T-helper 1 cell (primary cell): ENCODE data around the gene ADGRD1.
"Not testable (repeated sequence)": the region's sequence is repeated elsewhere in the genome, so short reads cannot be mapped to it uniquely, and the experiment has no call there.

Experiments
- DNase-seq, 5 donors: peaks; one replicate each; pipeline ENCODE4 v3.0.0-alpha.2; 2012 to 2020

ADGRD1 gene

DNA sequence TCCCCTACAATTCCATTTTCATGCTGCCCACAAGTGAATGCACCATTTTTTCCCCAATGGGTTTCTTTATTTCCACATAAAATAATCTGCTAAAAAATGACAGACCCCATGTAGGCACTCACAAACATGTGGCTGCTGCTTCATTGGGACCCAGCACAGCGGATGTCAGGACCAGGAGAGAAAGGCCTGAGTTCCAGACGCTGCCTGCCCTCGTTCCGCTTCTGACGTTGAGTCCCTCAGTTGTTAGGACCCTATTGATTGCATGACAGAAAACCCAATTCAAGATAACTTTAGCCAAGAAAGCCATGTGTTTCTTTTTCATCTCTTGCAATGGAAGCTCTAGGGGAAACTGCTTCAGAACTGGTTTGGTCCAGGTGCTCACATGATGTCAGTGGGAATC, 34.6 kb downstream of the ADGRD1 start:
- DNase-seq = no peak

- DNase-seq = no peak
Measured at GRCh38 chr12:130988751-130989150, 35.0 kb downstream of the ADGRD1 start.

- DNase-seq = no peak
Measured at GRCh38 chr12:130989391-130989790, 35.7 kb downstream of the ADGRD1 start.

GRCh38 chr12:130990034-130990433, 36.3 kb downstream of the ADGRD1 start:
- DNase-seq = no peak

DNA sequence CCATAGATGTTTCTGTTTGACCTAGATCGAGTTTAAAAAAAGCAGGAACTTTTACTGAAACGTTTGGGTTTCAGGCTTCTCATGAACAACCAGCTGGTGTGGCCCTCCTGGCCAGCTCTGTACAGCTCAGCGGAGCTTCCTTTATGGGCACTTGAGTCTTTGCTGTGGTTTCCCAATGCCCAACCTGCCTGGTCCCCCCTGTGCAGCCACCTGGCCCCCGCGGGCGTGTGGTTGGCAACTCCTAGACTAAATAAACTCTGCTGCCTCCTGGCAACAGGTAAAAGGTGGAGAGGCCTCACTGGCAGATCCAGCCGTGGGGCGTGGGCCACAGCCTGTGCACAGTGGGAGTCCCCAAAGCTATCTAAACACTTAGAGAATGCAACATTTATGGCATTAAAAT, 38.7 kb downstream of the ADGRD1 start:
- DNase-seq = no peak

- DNase-seq = no peak
Measured at GRCh38 chr12:130992979-130993538, 39.4 kb downstream of the ADGRD1 start.

DNA sequence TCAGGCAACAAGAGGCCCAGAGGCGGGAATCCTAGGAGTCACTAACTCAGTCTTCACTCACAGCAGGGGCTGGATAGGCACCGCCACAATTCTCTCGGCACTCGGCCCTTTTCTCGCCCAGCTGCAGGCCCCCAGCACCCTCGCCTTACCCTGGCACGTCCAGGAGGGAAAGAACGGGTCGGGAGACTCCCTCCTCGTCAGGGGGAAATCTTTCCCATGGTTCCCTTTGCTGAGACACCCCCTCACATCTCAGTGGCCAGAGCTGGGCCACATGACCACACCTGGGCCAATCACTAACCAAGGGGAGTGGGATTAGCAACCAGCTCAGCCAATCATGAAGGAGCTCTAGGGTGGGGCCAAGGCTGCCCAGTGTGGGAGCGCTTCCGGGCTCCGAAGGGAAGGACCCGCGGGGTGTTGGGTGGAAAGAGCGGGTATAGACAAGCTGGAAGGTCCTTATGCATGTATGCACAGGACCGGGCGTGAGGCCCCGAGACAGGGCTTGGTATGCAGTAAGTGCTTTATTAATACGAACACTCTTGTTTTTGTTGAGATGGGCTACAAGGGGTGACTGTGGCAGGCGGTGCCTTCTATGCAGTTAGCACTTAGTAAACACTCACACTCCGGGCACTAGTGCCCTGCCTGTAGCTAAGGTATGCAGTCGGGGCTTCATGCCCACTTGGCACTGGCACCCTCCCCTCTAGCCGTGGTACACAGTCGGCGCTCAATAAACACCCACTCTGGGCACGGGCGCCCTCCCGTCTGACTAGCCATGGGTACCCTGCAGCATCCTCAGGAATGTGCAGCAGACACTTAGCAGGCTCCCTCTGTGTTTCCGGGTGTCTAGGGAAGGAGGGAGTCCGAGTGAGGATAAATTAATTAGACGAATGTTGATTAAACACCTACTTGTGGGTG, 40.3 kb downstream of the ADGRD1 start:
- no peak for DNase-seq

- no peak for DNase-seq
Measured at GRCh38 chr12:130994821-130995375, 41.2 kb downstream of the ADGRD1 start.

GRCh38 chr12:130995386-130995969, 41.8 kb downstream of the ADGRD1 start:
- DNase-seq = not testable (repeated sequence)

- DNase-seq = no peak
Measured at GRCh38 chr12:130998136-130998535, 44.4 kb downstream of the ADGRD1 start.

- no peak for DNase-seq
Measured at GRCh38 chr12:131000000-131000486, 46.3 kb downstream of the ADGRD1 start.

DNA sequence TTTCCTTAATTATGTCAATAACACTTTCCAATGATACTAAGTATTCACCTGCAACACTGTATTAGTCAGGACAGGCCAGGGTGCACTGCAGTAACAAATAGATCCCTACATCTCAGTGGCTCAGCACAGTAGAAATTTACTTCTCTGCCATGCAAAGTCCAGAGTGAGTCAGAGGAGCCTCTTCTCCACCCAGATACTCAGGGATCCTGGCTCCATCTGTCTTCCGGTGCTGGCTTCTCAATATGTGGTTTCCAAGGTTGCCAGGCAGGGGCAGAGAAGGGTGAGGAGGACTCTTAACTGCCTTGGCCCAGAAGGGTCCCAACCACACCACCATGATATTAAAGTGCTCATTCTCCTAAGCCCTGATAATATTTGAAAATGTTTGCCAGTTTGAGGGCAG, 47.8 kb downstream of the ADGRD1 start:
- DNase-seq = no peak

DNA sequence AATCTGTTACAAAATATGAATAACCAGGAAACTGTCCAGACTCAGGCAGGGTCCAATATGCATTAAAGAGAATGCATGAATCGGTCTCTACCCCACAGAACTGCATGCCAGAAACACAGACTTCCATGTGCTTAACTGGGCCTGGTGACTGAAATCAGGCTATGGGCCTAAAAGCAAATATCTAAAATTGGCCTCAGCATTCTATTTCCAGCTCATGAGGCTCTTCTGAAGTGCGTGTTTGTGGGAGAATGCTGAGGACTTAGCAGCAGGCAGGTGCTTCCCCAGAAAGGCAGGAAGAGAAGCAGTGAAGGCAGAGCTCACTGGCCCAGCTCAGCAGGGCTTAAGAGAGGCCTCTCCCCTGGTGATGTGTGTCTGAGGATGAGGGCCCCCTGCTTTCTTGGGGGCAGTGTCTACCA, 48.5 kb downstream of the ADGRD1 start:
- no peak for DNase-seq

DNA sequence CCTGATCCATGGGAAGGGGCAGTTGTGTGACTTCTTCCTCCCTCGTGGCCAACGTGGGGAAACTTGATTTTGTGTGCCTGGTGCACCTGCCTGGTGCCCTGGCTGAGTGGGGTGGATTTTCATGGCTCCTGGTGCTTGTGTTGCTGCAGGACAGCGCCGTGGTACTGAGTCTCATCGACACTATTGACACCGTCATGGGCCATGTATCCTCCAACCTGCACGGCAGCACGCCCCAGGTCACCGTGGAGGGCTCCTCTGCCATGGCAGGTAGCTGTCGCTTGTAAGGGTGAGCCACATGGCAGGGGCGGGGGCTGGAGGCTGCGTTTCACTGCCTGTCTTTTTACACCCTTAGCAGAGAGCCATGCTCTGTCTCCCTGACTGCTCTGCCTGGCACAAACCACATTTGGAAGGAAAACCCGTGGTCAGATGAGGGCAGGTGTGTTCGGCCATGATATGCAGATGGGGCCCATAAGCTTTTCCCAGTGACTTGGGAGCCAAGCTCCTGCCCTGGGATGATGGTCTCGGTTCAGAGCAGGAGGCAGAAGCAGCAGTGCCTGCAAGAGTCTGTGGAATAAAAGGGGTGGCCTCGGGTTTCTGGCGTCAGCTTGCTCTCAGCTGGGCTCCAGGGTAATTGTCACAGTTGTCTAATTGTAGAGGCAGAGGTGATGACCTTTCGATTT, 49.5 kb downstream of the ADGRD1 start:
- DNase-seq = no peak

- DNase-seq = no peak
Measured at GRCh38 chr12:131003716-131004045, 50.0 kb downstream of the ADGRD1 start.

DNA sequence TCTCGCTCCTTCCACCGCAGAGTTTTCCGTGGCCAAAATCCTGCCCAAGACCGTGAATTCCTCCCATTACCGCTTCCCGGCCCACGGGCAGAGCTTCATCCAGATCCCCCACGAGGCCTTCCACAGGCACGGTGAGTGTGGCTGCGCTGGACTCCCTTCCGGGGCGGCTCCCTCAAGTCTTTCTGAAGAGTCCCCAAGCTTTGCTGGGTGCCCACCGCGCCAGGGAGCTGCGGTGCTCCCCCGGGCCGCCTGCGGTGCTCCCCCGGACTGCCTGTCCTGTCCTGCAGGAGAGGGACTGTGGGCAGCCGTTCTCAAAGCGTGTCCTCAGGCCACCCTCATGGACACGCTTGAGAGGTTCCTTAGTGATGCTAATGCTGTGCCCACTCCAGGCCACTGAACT, 50.5 kb downstream of the ADGRD1 start:
- no peak for DNase-seq

- no peak for DNase-seq
Measured at GRCh38 chr12:131005161-131006035, 51.7 kb downstream of the ADGRD1 start.

GRCh38 chr12:131006036-131006735, 52.5 kb downstream of the ADGRD1 start:
- no peak for DNase-seq

- DNase-seq = no peak
Measured at GRCh38 chr12:131007031-131007739, 53.5 kb downstream of the ADGRD1 start.

DNA sequence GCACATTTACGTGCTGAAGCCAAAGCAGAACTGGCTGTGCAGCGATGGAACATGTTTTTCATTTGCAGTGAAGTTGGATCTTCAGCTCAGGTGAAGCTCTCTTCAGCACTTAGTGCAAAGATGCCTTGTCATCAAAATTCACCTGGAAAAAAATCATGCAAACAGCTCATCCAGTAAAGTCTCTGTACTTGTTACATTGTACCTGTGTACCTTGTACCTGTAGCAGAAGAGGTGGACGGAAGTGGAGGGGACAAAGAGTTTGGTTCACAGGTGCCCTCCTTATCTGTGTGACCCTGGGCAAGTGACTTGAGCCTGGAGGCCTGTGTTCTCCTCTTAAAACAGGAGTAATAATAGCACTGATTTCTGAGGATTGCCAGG, 54.0 kb downstream of the ADGRD1 start:
- DNase-seq = no peak
